HEK293T (cell line): Measurements from ENCODE around the gene FOXRED2.

Source experiments
- ARNT ChIP-seq: fragments of 450-650 bp; IDR thresholded peaks from 2 replicates; pipeline ENCODE4 v1.6.1; 2017; ENCODE audit warnings: mild to moderate bottlenecking
- BHLHE40 ChIP-seq: fragments of 450-650 bp; IDR thresholded peaks from 2 replicates; pipeline ENCODE4 v1.6.1; 2016; ENCODE audit warnings: mild to moderate bottlenecking, moderate library complexity, borderline replicate concordance
- ELF4 ChIP-seq: fragments of 450-650 bp; IDR thresholded peaks from 2 replicates; pipeline ENCODE4 v1.6.1; 2017; ENCODE audit warnings: antibody characterized with exemption
- FOXA1 ChIP-seq: fragments of 450-650 bp; IDR thresholded peaks from 2 replicates; pipeline ENCODE4 v1.6.1; 2016; ENCODE audit warnings: mild to moderate bottlenecking
- FOXK2 ChIP-seq: fragments of 450-650 bp; IDR thresholded peaks from 2 replicates; pipeline ENCODE4 v1.6.1; 2016; ENCODE audit warnings: mild to moderate bottlenecking
- FOXM1 ChIP-seq: fragments of 450-650 bp; IDR thresholded peaks from 2 replicates; pipeline ENCODE4 v1.6.1; 2017; ENCODE audit warnings: mild to moderate bottlenecking, borderline replicate concordance
- HDGF ChIP-seq: fragments of 450-650 bp; IDR thresholded peaks from 2 replicates; pipeline ENCODE4 v1.6.1; 2017; ENCODE audit warnings: antibody characterized with exemption, borderline replicate concordance
- LEF1 ChIP-seq: fragments of 450-650 bp; IDR thresholded peaks from 2 replicates; pipeline ENCODE4 v1.6.1; 2017; ENCODE audit warnings: mild to moderate bottlenecking, borderline replicate concordance
- NFRKB ChIP-seq: fragments of 450-650 bp; IDR thresholded peaks from 2 replicates; pipeline ENCODE4 v1.6.1; 2016; ENCODE audit warnings: mild to moderate bottlenecking, moderate library complexity
- PKNOX1 ChIP-seq: fragments of 450-650 bp; IDR thresholded peaks from 2 replicates; pipeline ENCODE4 v1.6.1; 2016
- SUZ12 ChIP-seq: fragments of 450-650 bp; IDR thresholded peaks from 2 replicates; pipeline ENCODE4 v1.6.1; 2016; ENCODE audit warnings: mild to moderate bottlenecking
- TARDBP ChIP-seq: fragments of 450-650 bp; IDR thresholded peaks from 2 replicates; pipeline ENCODE4 v1.6.1; 2016
- ZNF384 ChIP-seq: fragments of 450-650 bp; IDR thresholded peaks from 2 replicates; pipeline ENCODE4 v1.6.1; 2016

GRCh38 chr22:36453855-36454378 lies 52.9 kb downstream of the FOXRED2 start:
- no peak for TF ChIP-seq HDGF
- TF ChIP-seq NFRKB, result no peak
- no peak for TF ChIP-seq FOXM1
- no peak for TF ChIP-seq FOXA1
- no peak for TF ChIP-seq TARDBP
- no peak for TF ChIP-seq SUZ12
- TF ChIP-seq FOXK2, result no peak
- TF ChIP-seq LEF1, result no peak
- no peak for TF ChIP-seq BHLHE40
- TF ChIP-seq ZNF384, result no peak
- no peak for TF ChIP-seq ARNT
- no peak for TF ChIP-seq ELF4
- TF ChIP-seq PKNOX1, result no peak
